Kidney capillary endothelial cell (primary cell): ENCODE data around the gene HOXC5.

Experiments
- DNase-seq: peaks from one replicate; pipeline ENCODE4 v3.0.0-alpha.2; 2018; ENCODE audit warnings: low spot score

Gene HOXC5

GRCh38 chr12:53995378-53996239, 37.2 kb upstream of the HOXC5 start:
- DNase-seq = no peak

- DNase-seq = no peak
These were observed 36.3 kb upstream of the HOXC5 start for GRCh38 chr12:53996240-53997203.

DNA sequence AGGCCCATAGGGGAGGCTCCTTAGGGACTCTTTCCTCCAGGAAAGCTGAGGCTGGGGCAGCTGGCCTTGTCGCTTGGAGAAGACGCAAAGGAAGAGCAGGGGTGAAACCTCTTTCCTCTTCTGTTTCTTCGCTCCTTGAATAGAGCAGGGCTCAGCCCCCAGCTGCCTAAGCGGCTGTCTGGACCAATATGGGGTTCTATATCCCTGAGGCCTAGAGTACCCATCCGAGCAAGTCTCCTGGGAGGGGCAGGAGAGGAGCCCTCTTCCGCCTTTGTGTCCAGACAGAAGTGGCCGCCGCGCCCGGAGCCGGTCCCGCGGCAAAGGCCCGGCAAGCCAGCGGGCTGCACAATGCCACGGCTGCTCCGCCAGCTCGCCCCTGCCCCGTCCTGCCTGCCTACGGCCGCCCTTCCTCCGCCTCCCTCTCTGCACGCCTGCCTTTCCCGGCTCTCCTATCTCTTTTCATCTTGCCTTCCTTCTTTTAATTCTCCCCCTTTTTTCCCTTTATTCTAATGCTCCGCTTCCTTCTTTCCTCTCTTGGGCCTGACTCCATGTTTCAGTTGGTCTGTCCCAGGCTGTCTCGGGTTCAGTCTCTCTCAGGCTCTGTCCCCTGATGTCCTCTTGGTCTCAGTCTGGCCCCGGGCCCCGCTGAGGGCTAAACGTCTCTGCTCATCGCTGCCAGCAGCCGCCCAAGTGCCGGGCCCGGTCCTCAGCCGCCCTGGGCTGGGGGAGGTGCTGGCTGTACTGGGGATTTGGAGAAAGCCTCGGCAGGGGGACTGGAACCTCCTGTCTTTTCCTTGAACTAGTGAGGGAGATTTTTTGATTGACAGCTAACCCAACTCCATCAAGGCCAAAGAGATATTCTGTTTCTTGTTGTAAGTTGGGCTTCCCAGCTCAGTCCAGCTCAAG, 35.4 kb upstream of the HOXC5 start:
- DNase-seq = no peak

DNA sequence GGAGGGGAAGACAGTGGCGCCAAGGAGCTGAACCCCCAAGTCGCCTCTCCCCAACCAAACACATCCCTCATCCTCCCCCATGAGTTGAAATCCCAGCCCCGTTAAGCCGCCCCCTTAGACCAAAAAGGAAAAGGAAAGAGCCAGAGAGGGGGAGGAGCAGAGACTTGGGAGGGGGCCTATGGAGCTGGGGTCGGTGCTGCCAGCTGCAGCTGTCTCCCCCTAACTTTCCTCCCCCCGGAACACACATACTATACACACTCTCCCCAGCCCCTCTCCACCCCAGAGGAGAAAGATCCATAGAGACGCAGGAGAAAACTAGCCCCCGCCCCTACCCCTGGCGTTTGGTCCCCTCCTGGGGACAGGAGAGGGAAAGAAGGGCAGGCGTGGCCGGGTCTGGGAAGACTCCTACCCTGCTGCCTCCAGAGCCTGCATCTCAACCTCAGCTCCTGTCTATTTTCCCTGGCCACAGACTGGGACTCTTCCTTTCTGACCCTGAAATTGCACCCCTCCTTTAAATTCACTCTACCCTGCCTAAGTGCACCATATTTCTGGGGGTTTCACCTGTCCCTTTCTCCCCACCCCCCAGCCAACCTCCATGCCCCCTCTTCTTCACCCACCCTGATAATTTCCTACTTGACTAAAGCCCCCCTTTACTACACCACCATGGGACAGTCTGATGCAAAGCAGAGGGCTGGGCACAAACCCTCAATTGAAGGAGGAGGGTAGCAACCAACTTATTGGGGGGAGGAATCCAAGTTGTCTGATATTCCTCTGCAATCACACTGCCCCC, 34.5 kb upstream of the HOXC5 start:
- DNase-seq = no peak

- no peak for DNase-seq
These were observed 34.0 kb upstream of the HOXC5 start for GRCh38 chr12:53998900-53999236.

DNA sequence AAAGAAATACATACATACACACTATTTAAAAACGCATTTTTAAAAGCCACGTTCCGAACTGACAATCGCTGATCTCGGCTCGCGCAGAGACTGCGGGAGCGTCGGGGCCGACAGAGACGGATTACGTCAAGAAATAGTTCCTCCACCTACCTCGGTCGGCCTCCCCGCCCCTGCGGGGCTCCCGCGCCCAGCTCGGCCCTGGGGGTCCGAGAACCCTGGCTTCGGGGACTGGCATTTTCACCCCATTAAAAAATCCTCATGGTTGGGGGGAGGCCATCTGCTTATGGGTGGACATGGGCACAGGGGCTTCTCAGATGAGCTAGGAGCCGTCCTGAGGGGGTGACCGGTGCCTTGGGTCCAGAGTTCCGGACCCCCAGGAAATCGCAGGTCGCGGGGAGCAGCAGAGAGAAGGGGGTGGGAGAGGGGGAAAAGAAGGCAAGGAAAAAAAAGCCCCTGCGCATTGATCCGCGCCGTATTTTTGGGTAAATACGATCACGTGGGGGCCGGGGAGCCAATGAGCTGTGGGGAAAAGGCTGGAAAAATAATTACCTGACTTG, 33.2 kb upstream of the HOXC5 start:
- DNase-seq = no peak

- DNase-seq = no peak
These were observed 32.4 kb upstream of the HOXC5 start, which contains the start of gene HOXC9 for GRCh38 chr12:54000116-54001114. TSS of gene HOXC9 (plus strand) at chr12:54000161. CDS start at chr12:54000189, 28 bp downstream.

DNA sequence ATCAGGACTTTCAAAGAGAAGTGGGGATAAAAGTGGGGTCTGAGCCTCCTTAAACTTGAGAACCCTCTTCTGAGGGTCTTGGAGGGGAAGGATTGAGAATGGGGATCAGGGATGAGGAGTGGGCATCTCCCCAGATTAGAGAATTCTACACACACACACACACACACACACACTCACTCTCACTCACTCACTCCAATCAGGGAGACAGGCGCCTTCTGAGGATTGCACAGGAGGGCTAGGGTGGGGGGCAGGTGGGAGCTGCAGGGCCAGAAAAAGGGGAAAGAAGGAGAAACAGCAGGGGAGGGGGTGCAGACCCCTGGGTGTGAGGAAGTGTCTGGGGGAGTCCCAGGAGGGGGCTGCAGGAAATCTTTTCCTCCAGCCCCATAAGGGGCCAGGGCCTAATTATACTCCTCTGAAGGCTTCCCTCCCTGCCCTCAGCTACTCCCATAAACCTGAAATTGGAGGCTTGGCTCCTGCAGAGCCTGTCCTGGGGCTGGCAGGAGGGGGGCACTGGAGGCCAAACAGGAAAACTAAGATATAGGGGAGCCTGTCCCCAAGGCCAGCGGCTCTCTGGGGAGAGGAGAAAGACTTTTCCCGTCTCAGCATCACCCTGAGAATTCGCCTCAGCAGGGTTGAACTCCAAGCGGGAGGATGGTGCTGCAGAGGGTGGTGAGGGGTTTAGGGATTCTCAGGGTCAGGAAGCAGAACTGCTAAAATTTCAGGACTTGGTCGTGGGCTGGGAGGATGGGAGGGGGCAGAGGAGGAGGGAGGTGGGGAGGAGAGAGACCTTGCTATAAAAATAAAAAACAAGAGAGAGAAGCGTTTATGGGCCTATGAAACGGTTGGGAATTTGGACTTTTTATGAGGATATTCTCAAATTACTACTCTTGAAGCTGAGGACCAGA, 31.3 kb upstream of the HOXC5 start:
- no peak for DNase-seq

DNA sequence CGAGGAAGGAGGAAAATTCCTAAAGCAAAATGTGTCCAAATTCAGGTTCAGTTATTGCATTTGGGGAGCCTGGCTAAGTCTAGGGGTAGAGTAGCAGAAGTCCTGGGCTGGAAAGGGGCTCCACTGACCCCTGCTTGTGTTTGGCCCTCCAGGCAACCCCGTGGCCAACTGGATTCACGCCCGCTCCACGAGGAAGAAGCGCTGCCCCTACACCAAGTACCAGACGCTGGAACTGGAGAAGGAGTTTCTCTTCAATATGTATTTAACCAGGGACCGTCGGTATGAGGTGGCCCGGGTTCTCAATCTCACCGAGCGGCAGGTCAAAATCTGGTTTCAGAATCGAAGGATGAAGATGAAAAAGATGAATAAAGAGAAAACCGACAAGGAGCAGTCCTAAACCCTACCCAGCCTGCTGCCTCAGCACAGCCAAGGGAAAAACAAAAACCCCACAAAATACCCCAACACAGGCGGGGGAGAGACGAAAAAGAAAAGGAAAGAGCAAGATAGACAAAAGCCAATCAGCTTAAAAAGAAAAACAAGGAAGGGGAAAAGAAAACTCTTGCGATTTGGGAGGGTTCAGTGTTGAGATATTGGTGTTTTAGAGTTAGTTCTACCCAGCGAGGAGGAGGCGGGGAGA, 30.5 kb upstream of the HOXC5 start:
- no peak for DNase-seq

- no peak for DNase-seq
These were observed 29.9 kb upstream of the HOXC5 start for GRCh38 chr12:54002915-54003389.

GRCh38 chr12:54003625-54004024, 29.2 kb upstream of the HOXC5 start:
- no peak for DNase-seq

GRCh38 chr12:54004063-54004840, 28.6 kb upstream of the HOXC5 start:
- no peak for DNase-seq

DNA sequence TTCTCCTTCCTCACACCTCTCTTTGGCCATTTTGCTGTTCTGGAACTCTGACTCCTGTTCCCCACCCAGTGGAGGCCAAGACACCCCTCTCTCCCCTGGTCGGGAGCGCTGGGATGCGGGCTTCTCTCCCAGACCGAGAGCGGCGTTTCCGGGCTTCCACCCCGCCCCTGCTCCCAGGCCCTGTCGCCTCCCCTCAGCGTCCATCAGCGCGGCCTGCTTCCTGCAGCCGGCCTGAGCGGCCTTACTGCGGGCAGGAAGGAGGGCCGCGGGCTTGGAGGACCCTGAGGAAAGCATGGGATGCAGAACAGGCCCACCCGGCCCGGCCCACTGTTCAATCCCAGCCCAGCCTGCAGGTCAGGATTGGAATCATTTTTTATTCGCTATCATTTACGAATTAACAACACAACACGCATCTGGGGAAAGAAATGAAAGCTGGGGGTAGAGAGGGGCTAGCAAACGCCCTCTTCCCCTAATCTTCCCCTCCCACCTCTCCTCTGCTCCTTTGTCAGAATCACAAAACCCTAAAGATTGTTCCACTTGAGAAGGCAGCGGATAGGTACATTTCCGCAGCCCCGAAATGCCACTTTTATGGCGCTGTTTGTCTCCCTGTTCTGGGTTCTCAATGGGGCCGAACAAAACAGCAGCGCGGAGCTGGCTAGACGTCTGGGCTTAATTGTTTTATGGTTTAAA, 27.9 kb upstream of the HOXC5 start:
- DNase-seq = no peak

- no peak for DNase-seq
These were observed 27.4 kb upstream of the HOXC5 start for GRCh38 chr12:54005531-54005852.

DNA sequence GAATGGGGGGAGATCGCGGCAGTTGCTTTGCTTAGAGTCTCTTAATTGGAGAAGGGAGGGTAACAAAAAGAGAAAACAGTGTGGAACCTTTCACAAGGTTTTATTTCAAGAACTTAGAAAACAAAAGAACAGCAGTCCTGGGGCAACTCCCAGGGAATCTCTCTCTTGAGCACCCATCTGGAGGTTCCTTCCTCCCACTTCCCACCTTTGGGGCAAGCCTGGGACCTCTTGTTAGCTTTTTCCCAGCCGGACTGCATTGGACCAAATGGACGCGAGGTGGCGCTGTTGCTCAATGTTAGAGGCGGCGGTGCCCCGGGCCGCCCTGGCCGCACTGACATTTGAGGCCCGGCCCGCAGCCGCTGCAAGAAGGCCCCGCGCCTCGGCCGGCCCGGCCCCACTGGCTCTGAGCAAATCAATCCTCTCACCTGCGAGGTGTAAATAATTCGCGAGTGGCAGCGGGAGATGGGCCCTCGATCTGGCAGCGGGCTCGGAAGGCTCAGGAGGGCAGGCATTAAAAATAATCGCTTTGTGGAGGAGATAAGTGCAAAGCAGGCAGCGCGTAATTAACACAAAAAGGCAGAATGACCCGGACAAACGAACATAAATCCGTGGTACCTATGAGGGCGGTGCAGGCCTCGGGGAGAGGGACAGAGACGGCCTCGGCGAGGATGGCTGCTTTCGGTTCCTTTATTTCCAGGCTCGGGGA, 26.8 kb upstream of the HOXC5 start:
- peak; percentile 80 for DNase-seq
